Colonic mucosa (tissue), 4 donors: Measurements from ENCODE around the gene RAB1B. TPM values are rescaled to one million over a fixed set of nuclear protein-coding genes. Genes with fewer than 3 reads are reported as not detected.

Source experiments
- DNase-seq: peaks from one replicate; pipeline ENCODE4 v3.0.0-alpha.2; 2020
- H3K27ac ChIP-seq: fragments of 200-600 bp; one replicate; pipeline ENCODE4 v1.8.0; 2021
- H3K27me3 ChIP-seq: fragments of 200-600 bp; one replicate; pipeline ENCODE4 v1.8.0; 2021
- H3K36me3 ChIP-seq: fragments of 200-600 bp; one replicate; pipeline ENCODE4 v1.8.0; 2021
- H3K4me1 ChIP-seq: fragments of 200-600 bp; one replicate; pipeline ENCODE4 v1.8.0; 2021; ENCODE audit warnings: mild to moderate bottlenecking
- H3K4me3 ChIP-seq: fragments of 200-600 bp; one replicate; pipeline ENCODE4 v1.8.0; 2021
- H3K9ac ChIP-seq, 2 donors: one replicate each; pipeline ENCODE4 v1.7.0; 2013; ENCODE audit warnings: control low read depth in 2 of 2, low read depth in 2 of 2, low read length in 2 of 2
- H3K9me3 ChIP-seq: fragments of 200-600 bp; one replicate; pipeline ENCODE4 v1.8.0; 2021
- CTCF ChIP-seq: fragments of 200-600 bp; IDR thresholded peaks from one replicate; pipeline ENCODE4 v1.8.0; 2022; ENCODE audit warnings: antibody characterized with exemption, mild to moderate bottlenecking
- intact Hi-C: fragments of 100-400 bp; cut with DNase I; formaldehyde crosslinking; loops from one replicate; pipeline ENCODE4 v1.14.1; 2022
- total RNA-seq, 2 donors: library from RNA; stranded (reverse); fragmentation: NEBNext Ultra II Directional in 1 of 2; extraction: Animal tissue kit (Norgen Biotek cat#: 25700) in 1 of 2; gene quantifications; one replicate each; pipeline ENCODE4 v1.2.1, GENCODE V29; 2021
- donor health status: healthy.
- donor health status: DM: no; HTN: no; CAD: no.
- donor health status: DM: no; HTN: no; CAD: no.

The RAB1B gene
- total RNA-seq, 2 donors from 2014 or later = 212 to 243 TPM

GRCh38 chr11:66221726-66222236, 46.7 kb upstream of the RAB1B start:
- intact Hi-C loops = loop anchor here (2.0 kb wide), 2 partner anchors 37 to 61 kb away; no protein-coding TSS in a partner anchor
- H3K4me3 ChIP-seq = no peak overlapping the region
- H3K9ac ChIP-seq = peak overlapping the region in 1 of 2 donors; percentile 20
- H3K36me3 ChIP-seq = no peaks in the 10 kb centered on the region
- peak overlapping the region; percentile 27 for H3K27ac ChIP-seq
- no peak for DNase-seq
- no peaks in the 10 kb centered on the region for H3K27me3 ChIP-seq
- no peaks in the 10 kb centered on the region for H3K9me3 ChIP-seq
- no peak for TF ChIP-seq CTCF
- no peaks in the 10 kb centered on the region for H3K4me1 ChIP-seq

- no peaks in the 10 kb centered on the region for H3K36me3 ChIP-seq
- H3K9ac ChIP-seq = peak overlapping the region in 1 of 2 donors; percentile 13
- TF ChIP-seq CTCF = peak; percentile 97
- peak overlapping the region; percentile 27 for H3K27ac ChIP-seq
- H3K4me3 ChIP-seq = no peak overlapping the region
- H3K4me1 ChIP-seq = no peaks in the 10 kb centered on the region
- intact Hi-C loops = loop anchor here (2.0 kb wide), 2 partner anchors 36 to 60 kb away; no protein-coding TSS in a partner anchor
- no peaks in the 10 kb centered on the region for H3K27me3 ChIP-seq
- no peaks in the 10 kb centered on the region for H3K9me3 ChIP-seq
- DNase-seq = peak; percentile 90
Measured at GRCh38 chr11:66222358-66223149, 45.9 kb upstream of the RAB1B start.

GRCh38 chr11:66224226-66224855, 44.1 kb upstream of the RAB1B start:
- intact Hi-C loops = no loop called here
- no peak for DNase-seq
- no peaks in the 10 kb centered on the region for H3K36me3 ChIP-seq

GRCh38 chr11:66225066-66225465, 43.4 kb upstream of the RAB1B start:
- intact Hi-C loops = no loop called here
- no peak for DNase-seq
- H3K9ac ChIP-seq = no peak overlapping the region
- no peaks in the 10 kb centered on the region for H3K36me3 ChIP-seq
- no peaks in the 10 kb centered on the region for H3K27me3 ChIP-seq
- no peaks in the 10 kb centered on the region for H3K4me1 ChIP-seq
- no peak overlapping the region for H3K27ac ChIP-seq
- no peaks in the 10 kb centered on the region for H3K9me3 ChIP-seq
- no peak overlapping the region for H3K4me3 ChIP-seq
- no peak for TF ChIP-seq CTCF

More at GRCh38 chr11:66224226-66224855, 44.1 kb upstream of the RAB1B start:
- H3K4me1 ChIP-seq = no peaks in the 10 kb centered on the region
- H3K4me3 ChIP-seq = no peak overlapping the region
- TF ChIP-seq CTCF = no peak
- no peak overlapping the region for H3K27ac ChIP-seq
- H3K9me3 ChIP-seq = no peaks in the 10 kb centered on the region
- H3K9ac ChIP-seq = no peak overlapping the region
- no peaks in the 10 kb centered on the region for H3K27me3 ChIP-seq

GRCh38 chr11:66226101-66226500, 42.3 kb upstream of the RAB1B start:
- no peak overlapping the region for H3K27ac ChIP-seq
- no peaks in the 10 kb centered on the region for H3K36me3 ChIP-seq
- H3K4me3 ChIP-seq = no peak overlapping the region
- H3K27me3 ChIP-seq = no peaks in the 10 kb centered on the region
- no peak overlapping the region for H3K9ac ChIP-seq
- H3K9me3 ChIP-seq = no peaks in the 10 kb centered on the region
- intact Hi-C loops = no loop called here
- no peak for TF ChIP-seq CTCF
- no peak for DNase-seq
- H3K4me1 ChIP-seq = no peaks in the 10 kb centered on the region
